ENCODE results near the gene ARID1B.

The ARID1B gene

GRCh38 chr6:157025437-157025836 lies 248.3 kb downstream of the ARID1B start:
- no CpG with 5 or more reads among the region's 1 CpG for WGBS, 2 donors (ENCODE audit: extremely low coverage in 2 of 2, insufficient read length in 2 of 2, insufficient replicate concordance in 1 of 2)

DNA sequence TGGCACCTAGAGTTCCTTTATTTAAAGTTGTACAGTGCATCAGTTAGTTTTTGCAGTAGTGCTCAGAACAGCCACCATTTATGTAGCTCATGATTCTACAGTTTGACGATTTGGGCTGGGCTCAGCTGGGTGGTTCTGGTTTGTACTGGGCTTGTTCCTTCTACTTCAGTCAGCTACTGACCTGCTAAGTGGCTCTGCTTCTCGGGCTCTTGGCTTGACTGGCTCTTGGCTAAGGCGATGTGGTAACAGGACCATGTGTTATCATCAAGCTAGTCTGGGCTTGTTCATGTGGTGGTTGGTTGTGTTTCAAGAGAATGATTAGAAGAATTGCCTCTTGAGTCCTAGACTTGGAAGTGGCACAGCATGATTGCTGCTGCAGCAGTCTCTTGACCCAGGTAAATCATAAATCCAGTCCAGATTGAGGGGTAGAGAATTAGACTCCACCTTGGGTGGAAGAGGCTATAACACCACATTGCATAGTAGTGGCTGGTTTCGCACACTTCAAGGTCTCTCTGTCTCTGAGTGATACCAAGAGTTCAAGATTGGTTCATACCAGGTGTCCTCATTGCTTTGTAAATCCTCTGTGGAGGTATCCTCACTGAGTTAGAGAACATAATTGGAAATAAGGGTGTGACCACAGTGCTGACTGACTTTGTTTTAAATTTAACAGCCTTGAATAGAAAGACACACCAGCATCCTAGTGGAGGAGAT lies 253.0 kb downstream of the ARID1B start:
- Histone ChIP-seq H3K9me3 (replicated peaks in 1 of 2; ENCODE audit: control insufficient read depth in 2 of 2, insufficient read depth in 1 of 2, low read depth in 1 of 2, low read length in 2 of 2) (peaks cover 0 to 4% of the 10 kb centered on the region in 2 donors), H2BK120ac (ENCODE audit: low read depth, low read length) (no peak overlapping the region), H3K36me3 (replicated peaks in 1 of 2; ENCODE audit: control insufficient read depth in 2 of 2, insufficient read depth in 2 of 2, low read length in 2 of 2) (peaks cover 0 to 1% of the 10 kb centered on the region in 2 donors), H3K4ac (ENCODE audit: low read length) (no peak overlapping the region), H3K18ac (ENCODE audit: low read length) (no peak overlapping the region), H3K4me3 (ENCODE audit: low read length in 2 of 2) (no peak overlapping the region), H4K91ac (ENCODE audit: low read depth, low read length, poor library complexity) (no peak overlapping the region), H4K8ac (ENCODE audit: low read depth, low read length) (no peak overlapping the region), H2BK12ac (ENCODE audit: low read length) (no peak overlapping the region), H2BK5ac (ENCODE audit: low read length) (no peak overlapping the region), H3K23ac (ENCODE audit: low read depth, low read length, poor library complexity) (no peak overlapping the region), H3K9ac (ENCODE audit: low read depth, low read length, poor library complexity) (no peak overlapping the region), H2BK15ac (ENCODE audit: low read length) (no peak overlapping the region), H2AFZ (ENCODE audit: low read length) (no peak overlapping the region), H3K27ac (replicated peaks; ENCODE audit: low read length) (no peak overlapping the region), H3K79me1 (ENCODE audit: low read depth, low read length) (no peaks in the 10 kb centered on the region), H3K14ac (ENCODE audit: low read length) (no peak overlapping the region), H2AK5ac (ENCODE audit: low read depth, low read length) (no peak overlapping the region), H3K27me3 (ENCODE audit: control insufficient read depth in 3 of 3, insufficient read depth in 3 of 3, low read depth in 1 of 3, low read length in 3 of 3) (no peaks in the 10 kb centered on the region), H3K4me2 (ENCODE audit: insufficient read depth, low read length, poor library complexity, severe bottlenecking) (no peak overlapping the region), H3K4me1 (ENCODE audit: control insufficient read depth in 2 of 2, insufficient read depth in 1 of 2, low read depth in 1 of 2, low read length in 2 of 2) (no peaks in the 10 kb centered on the region)
- no CpG with 5 or more reads among the region's 4 CpGs for WGBS, 2 donors (ENCODE audit: extremely low coverage in 2 of 2, insufficient read length in 2 of 2, insufficient replicate concordance in 1 of 2)
- no peak for DNase-seq (ENCODE audit: low spot score)

More at GRCh38 chr6:157025437-157025836, 248.3 kb downstream of the ARID1B start:
- Histone ChIP-seq H2BK5ac (ENCODE audit: low read length) (no peak overlapping the region), H2BK120ac (ENCODE audit: low read depth, low read length) (no peak overlapping the region), H3K14ac (ENCODE audit: low read length) (no peak overlapping the region), H3K79me1 (ENCODE audit: low read depth, low read length) (no peaks in the 10 kb centered on the region), H3K4me2 (ENCODE audit: insufficient read depth, low read length, poor library complexity, severe bottlenecking) (no peak overlapping the region), H3K4me1 (ENCODE audit: control insufficient read depth in 2 of 2, insufficient read depth in 1 of 2, low read depth in 1 of 2, low read length in 2 of 2) (peaks cover 4 to 6% of the 10 kb centered on the region in 2 donors), H4K91ac (ENCODE audit: low read depth, low read length, poor library complexity) (no peak overlapping the region), H3K23ac (ENCODE audit: low read depth, low read length, poor library complexity) (no peak overlapping the region), H2AK5ac (ENCODE audit: low read depth, low read length) (no peak overlapping the region), H3K18ac (ENCODE audit: low read length) (no peak overlapping the region), H2BK12ac (ENCODE audit: low read length) (no peak overlapping the region), H3K4ac (ENCODE audit: low read length) (no peak overlapping the region), H3K4me3 (ENCODE audit: low read length in 2 of 2) (no peak overlapping the region), H3K9ac (ENCODE audit: low read depth, low read length, poor library complexity) (no peak overlapping the region), H3K9me3 (replicated peaks in 1 of 2; ENCODE audit: control insufficient read depth in 2 of 2, insufficient read depth in 1 of 2, low read depth in 1 of 2, low read length in 2 of 2) (peaks cover 0 to 4% of the 10 kb centered on the region in 2 donors), H3K27ac (replicated peaks; ENCODE audit: low read length) (no peak overlapping the region), H4K8ac (ENCODE audit: low read depth, low read length) (no peak overlapping the region), H3K27me3 (ENCODE audit: control insufficient read depth in 3 of 3, insufficient read depth in 3 of 3, low read depth in 1 of 3, low read length in 3 of 3) (no peaks in the 10 kb centered on the region), H2AFZ (ENCODE audit: low read length) (no peak overlapping the region), H2BK15ac (ENCODE audit: low read length) (no peak overlapping the region), H3K36me3 (replicated peaks in 1 of 2; ENCODE audit: control insufficient read depth in 2 of 2, insufficient read depth in 2 of 2, low read length in 2 of 2) (peaks cover 0 to 1% of the 10 kb centered on the region in 2 donors)
- no peak for DNase-seq (ENCODE audit: low spot score)

GRCh38 chr6:157030755-157031154 lies 253.6 kb downstream of the ARID1B start:
- H2BK120ac ChIP-seq (ENCODE audit: low read depth, low read length) = no peak overlapping the region
- H2BK5ac ChIP-seq (ENCODE audit: low read length) = no peak overlapping the region
- H3K23ac ChIP-seq (ENCODE audit: low read depth, low read length, poor library complexity) = no peak overlapping the region
- no peak overlapping the region for H2BK15ac ChIP-seq (ENCODE audit: low read length)
- no peaks in the 10 kb centered on the region for H3K27me3 ChIP-seq (ENCODE audit: control insufficient read depth in 3 of 3, insufficient read depth in 3 of 3, low read depth in 1 of 3, low read length in 3 of 3)
- no peak overlapping the region for H4K91ac ChIP-seq (ENCODE audit: low read depth, low read length, poor library complexity)
- no CpG with 5 or more reads among the region's 10 CpGs for WGBS, 2 donors (ENCODE audit: extremely low coverage in 2 of 2, insufficient read length in 2 of 2, insufficient replicate concordance in 1 of 2)
- H3K4me1 ChIP-seq (ENCODE audit: control insufficient read depth in 2 of 2, insufficient read depth in 1 of 2, low read depth in 1 of 2, low read length in 2 of 2) = peaks cover 0 to 2% of the 10 kb centered on the region in 2 donors
- peaks cover 1% of the 10 kb centered on the region for H3K79me1 ChIP-seq (ENCODE audit: low read depth, low read length)
- no peak overlapping the region for H3K27ac ChIP-seq (replicated peaks; ENCODE audit: low read length)
- no peak overlapping the region for H2AFZ ChIP-seq (ENCODE audit: low read length)
- no peak overlapping the region for H4K8ac ChIP-seq (ENCODE audit: low read depth, low read length)
- no peak overlapping the region for H3K4me3 ChIP-seq (ENCODE audit: low read length in 2 of 2)
- no peak overlapping the region for H2AK5ac ChIP-seq (ENCODE audit: low read depth, low read length)
- H3K14ac ChIP-seq (ENCODE audit: low read length) = no peak overlapping the region
- H3K4me2 ChIP-seq (ENCODE audit: insufficient read depth, low read length, poor library complexity, severe bottlenecking) = no peak overlapping the region
- no peak overlapping the region for H3K9ac ChIP-seq (ENCODE audit: low read depth, low read length, poor library complexity)
- H3K36me3 ChIP-seq (replicated peaks in 1 of 2; ENCODE audit: control insufficient read depth in 2 of 2, insufficient read depth in 2 of 2, low read length in 2 of 2) = peaks cover 0 to 1% of the 10 kb centered on the region in 2 donors
- no peaks in the 10 kb centered on the region for H3K9me3 ChIP-seq (replicated peaks in 1 of 2; ENCODE audit: control insufficient read depth in 2 of 2, insufficient read depth in 1 of 2, low read depth in 1 of 2, low read length in 2 of 2)
- H3K18ac ChIP-seq (ENCODE audit: low read length) = no peak overlapping the region
- H3K4ac ChIP-seq (ENCODE audit: low read length) = no peak overlapping the region
- DNase-seq (ENCODE audit: low spot score) = no peak
- H2BK12ac ChIP-seq (ENCODE audit: low read length) = no peak overlapping the region

- peaks cover 3% of the 10 kb centered on the region for H3K79me1 ChIP-seq (ENCODE audit: low read depth, low read length)
- H3K4ac ChIP-seq (ENCODE audit: low read length) = no peak overlapping the region
- WGBS, 2 donors (ENCODE audit: extremely low coverage in 2 of 2, insufficient read length in 2 of 2, insufficient replicate concordance in 1 of 2) = no CpG with 5 or more reads among the region's 4 CpGs
- H3K23ac ChIP-seq (ENCODE audit: low read depth, low read length, poor library complexity) = no peak overlapping the region
- H2BK120ac ChIP-seq (ENCODE audit: low read depth, low read length) = no peak overlapping the region
- no peak overlapping the region for H4K91ac ChIP-seq (ENCODE audit: low read depth, low read length, poor library complexity)
- H3K4me2 ChIP-seq (ENCODE audit: insufficient read depth, low read length, poor library complexity, severe bottlenecking) = no peak overlapping the region
- H3K18ac ChIP-seq (ENCODE audit: low read length) = no peak overlapping the region
- H3K14ac ChIP-seq (ENCODE audit: low read length) = no peak overlapping the region
- H3K36me3 ChIP-seq (replicated peaks in 1 of 2; ENCODE audit: control insufficient read depth in 2 of 2, insufficient read depth in 2 of 2, low read length in 2 of 2) = peaks cover 0 to 1% of the 10 kb centered on the region in 2 donors
- H3K9me3 ChIP-seq (replicated peaks in 1 of 2; ENCODE audit: control insufficient read depth in 2 of 2, insufficient read depth in 1 of 2, low read depth in 1 of 2, low read length in 2 of 2) = no peaks in the 10 kb centered on the region
- no peak overlapping the region for H2BK5ac ChIP-seq (ENCODE audit: low read length)
- no peak overlapping the region for H2BK12ac ChIP-seq (ENCODE audit: low read length)
- no peak for DNase-seq (ENCODE audit: low spot score)
- no peaks in the 10 kb centered on the region for H3K27me3 ChIP-seq (ENCODE audit: control insufficient read depth in 3 of 3, insufficient read depth in 3 of 3, low read depth in 1 of 3, low read length in 3 of 3)
- H3K27ac ChIP-seq (replicated peaks; ENCODE audit: low read length) = no peak overlapping the region
- H4K8ac ChIP-seq (ENCODE audit: low read depth, low read length) = no peak overlapping the region
- no peak overlapping the region for H3K9ac ChIP-seq (ENCODE audit: low read depth, low read length, poor library complexity)
- no peak overlapping the region for H2BK15ac ChIP-seq (ENCODE audit: low read length)
- no peak overlapping the region for H2AK5ac ChIP-seq (ENCODE audit: low read depth, low read length)
- H2AFZ ChIP-seq (ENCODE audit: low read length) = no peak overlapping the region
- no peak overlapping the region for H3K4me3 ChIP-seq (ENCODE audit: low read length in 2 of 2)
- H3K4me1 ChIP-seq (ENCODE audit: control insufficient read depth in 2 of 2, insufficient read depth in 1 of 2, low read depth in 1 of 2, low read length in 2 of 2) = peaks cover 2 to 6% of the 10 kb centered on the region in 2 donors
These were observed 255.7 kb downstream of the ARID1B start for GRCh38 chr6:157032923-157033322.
